NB4 (cell line): Measurements from ENCODE around the gene SPOCK3.

ENCODE experiments used
- CTCF ChIP-seq: IDR thresholded peaks from one replicate; pipeline ENCODE4 v1.5.1; 2012; ENCODE audit warnings: low read depth, low read length
- MYC ChIP-seq: IDR thresholded peaks from 2 replicates; pipeline ENCODE4 v1.6.1; 2011; ENCODE audit warnings: low read depth, low read length
- POLR2A ChIP-seq: IDR thresholded peaks from 2 replicates; pipeline ENCODE4 v1.6.1; 2011; ENCODE audit warnings: mild to moderate bottlenecking; ENCODE audit not compliant: insufficient read length; ENCODE audit errors: extremely low read depth

- TF ChIP-seq CTCF (no peak), POLR2A (no peak), MYC (no peak)
Measured at GRCh38 chr4:166989886-166990285, 244.4 kb downstream of the SPOCK3 start.
